CD4-positive, alpha-beta T cell treated with Interleukin-15 for 4 hours (primary cell): ENCODE data around the gene KLRC2.
"Not testable (repeated sequence)": the region's sequence is repeated elsewhere in the genome, so short reads cannot be mapped to it uniquely, and the experiment has no call there.

ENCODE experiments used
- DNase-seq: peaks from one replicate; pipeline ENCODE4 v3.0.0-alpha.2; 2020; ENCODE audit warnings: low spot score

KLRC2 gene

DNA sequence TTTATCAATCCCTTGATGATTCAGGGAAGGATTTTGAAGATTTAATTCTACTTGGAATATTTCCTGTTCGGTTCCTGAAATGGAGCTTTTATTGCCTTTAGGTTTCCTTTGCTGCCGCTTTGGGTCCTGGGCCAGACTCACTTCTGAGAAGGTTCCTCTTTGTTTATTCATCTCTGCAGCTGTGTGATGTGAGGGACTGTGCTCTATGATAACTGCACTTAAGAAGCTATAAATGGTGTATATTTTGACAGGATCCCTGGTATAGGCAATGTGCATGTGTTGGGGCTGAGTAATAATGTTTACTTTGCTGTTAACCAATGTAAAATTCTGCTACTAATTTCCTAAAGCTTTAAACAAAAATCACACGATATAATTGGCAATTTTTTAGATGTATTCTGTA, at the start of gene KLRC2:
Gene KLRC2, minus strand, starts transcription at position 195 of the 400 bp plus-strand sequence. Its CDS starts 24 bp downstream, at position 171.
- DNase-seq: peak; percentile 25

DNA sequence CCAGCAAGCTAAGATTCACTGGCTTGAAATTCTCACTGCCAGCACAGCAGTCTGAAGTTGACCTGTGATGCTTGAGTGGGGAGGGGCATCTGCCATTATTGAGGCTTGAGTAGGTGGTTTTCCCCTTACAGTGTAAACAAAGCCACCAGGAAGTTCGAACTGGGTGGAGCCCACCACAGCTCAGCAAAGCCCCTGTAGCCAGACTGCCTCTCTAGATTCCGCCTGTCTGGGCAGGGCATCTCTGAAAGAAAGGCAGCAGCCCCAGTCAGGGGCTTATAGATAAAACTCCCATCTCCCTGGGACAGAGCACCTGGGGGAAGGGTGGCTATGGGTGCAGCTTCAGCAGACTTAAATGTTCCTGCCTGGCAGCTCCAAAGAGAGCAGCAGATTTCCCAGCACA, 46.1 kb upstream of the KLRC2 start:
- peak; percentile 41 for DNase-seq

DNA sequence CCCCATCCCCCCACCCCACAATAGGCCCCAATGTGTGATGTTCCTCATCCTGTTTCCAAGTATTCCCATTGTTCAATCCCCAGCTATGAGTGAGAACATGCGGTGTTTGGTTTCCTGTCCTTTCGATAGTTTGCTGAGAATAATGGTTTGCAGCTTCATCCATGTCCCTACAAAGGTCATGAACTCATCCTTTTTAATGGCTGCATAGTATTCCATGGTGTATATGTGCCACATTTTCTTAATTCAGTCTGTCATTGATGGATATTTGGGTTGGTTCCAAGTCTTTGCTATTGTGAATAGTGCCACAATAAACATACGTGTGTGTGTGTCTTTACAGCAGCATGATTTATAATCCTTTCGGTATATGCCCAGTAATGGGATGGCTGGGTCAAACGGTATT, 37.0 kb upstream of the KLRC2 start:
- DNase-seq: not testable (repeated sequence)

DNA sequence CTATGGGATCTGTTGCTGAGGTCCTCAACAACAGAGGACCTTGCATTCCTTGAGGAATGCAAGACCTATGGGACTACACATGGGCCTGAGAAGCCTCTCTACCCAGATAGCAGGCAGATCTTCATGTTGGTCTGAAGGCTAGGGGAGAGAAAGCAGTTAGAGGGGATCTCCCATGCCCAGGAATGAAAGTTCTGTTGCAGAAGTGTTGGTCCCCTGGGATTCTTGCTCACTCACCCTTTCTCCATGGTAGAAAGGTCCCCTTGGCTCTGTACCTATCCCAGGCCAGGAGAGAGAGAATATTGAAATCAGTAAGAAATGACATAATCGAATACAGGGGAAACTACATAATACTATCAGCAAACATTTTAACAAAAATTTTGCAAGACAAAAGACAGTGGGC, 33.9 kb upstream of the KLRC2 start:
- DNase-seq: no peak

DNA sequence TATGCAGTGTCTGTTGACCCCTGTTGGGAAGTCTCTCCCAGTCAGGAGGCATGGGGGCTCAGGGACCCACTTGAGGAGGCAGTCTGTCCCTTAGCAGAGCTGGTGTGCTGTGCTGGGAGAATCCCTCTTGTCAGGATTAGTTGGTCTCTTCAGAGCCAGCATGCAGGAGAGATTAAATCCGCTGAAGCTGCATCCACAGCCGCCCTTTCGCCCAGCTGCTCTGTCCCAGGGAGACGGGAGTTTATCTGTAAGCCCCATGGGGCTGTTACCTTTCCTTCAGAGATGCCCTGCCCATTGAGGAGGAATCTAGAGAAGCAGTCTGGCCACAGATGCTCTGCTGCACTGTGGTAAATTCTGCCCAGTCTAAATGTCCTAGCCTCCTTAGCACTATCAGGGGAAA, 30.5 kb upstream of the KLRC2 start:
- DNase-seq: no peak

DNA sequence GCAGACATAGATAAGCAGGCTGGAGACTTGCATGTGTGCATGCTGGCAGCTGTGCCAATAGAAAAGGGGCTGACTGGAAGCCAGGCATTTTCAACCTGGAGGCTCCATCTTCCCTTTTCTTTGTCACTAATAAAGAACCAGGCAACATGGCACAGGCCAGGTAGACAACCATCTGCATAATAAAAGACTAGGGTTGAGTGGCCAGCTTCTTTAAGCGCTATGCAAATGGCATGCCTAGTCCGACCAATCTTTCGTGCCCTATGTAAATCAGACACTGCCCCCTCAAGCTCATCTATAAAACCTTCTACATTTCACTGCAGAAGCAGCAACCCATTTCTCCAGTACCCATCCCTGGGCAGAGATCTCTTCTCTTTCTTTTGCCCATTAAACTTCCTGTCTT, 21.9 kb upstream of the KLRC2 start:
- DNase-seq: no peak

DNA sequence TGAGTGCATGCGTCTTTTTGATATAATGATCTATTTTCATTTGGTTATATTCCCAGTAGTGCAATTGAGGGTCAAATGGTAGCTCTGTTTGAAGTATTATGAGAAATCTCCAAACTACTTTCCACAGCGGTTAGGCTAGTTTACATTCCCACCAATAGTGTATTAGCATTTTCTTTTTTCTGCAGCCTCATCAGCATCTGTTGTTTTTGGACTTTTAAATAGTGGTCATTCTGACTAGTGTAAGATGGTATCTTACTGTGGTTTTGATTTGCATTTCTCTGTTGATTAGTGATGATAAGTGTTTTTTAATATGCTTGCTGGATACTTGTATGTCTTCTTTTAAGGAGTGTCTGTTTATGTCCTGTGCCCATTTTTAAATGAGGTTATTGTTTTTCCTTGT, 21.0 kb upstream of the KLRC2 start:
- no peak for DNase-seq

DNA sequence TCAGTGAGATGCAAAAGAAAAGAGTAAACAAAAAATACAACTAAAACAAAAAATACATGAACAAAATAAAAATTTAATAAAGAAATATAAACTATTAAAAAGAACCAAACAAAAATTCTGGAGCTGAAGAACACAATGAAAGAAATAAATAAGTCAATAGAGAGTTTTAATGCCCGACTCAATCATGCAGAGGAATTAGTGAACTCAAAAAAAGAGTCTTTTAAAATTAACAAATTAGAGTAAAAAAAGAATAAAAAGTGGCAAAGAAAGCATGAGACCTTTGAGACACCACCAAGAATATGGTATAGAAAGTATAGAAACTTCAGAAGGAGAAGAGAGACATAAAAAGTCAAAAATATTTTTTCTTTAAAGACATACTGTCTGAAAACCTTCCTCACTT, 20.0 kb upstream of the KLRC2 start:
- DNase-seq: no peak

DNA sequence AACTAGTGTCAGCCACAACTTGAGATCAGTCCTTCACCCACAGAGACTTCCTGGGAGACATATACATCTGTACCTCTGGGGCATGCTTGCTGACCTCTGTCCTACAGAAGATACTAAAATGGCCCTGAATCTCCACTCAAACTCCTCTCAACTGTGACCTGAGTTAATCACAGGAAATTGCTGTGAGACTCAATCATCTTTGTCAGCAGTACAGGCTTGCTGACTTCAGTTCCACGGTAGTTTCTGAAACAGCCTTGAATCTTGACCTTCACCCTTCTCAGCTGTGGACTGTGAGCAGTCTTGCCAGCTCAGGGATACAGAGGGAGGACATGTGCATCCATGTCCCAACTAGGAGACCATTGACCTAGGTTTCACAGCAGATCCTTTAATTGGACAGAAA, 18.7 kb upstream of the KLRC2 start:
- no peak for DNase-seq

DNA sequence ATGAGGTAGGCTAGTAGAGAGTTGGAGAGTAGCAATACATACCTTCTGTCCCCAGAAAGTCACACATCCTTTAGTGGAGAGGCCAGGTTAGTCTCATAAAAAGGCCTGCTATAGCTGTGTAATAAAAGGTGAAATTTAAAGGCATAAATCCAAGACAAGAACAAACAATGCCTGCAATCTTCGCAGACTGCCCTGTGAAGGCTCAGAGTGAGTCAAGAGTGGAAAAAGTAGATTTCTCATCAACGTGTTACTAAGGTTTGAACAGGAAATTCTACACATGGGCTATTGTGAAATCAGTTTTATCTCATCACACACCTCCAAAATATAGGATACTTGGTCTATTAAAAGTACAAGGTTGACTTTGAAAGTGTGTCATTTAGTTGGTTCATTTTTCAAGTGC, 17.3 kb upstream of the KLRC2 start, which contains the start of gene KLRC1:
Gene KLRC1, minus strand, starts transcription at position 222 of the 400 bp plus-strand sequence. CDS start 2,221 bp downstream, outside the sequence.
- DNase-seq: peak; percentile 10

DNA sequence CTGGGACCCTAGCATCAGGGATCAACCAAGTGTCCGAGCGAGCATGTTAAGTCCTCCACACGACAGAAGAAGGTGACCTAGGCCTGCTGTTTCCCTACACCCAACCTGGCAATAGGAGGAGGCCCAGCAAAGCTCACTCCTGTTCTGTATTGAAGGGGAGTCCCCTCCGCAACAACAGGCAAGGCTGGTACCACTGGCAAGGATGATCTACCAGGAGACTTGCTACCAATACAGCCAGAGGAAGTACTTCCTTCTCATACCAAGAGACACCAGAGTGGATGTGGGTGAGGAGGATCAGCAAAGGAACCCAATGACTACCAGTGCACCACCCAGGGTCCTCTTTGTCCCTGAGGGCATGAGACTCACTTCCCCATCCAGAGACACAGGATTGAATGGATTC, 12.4 kb upstream of the KLRC2 start:
- no peak for DNase-seq

DNA sequence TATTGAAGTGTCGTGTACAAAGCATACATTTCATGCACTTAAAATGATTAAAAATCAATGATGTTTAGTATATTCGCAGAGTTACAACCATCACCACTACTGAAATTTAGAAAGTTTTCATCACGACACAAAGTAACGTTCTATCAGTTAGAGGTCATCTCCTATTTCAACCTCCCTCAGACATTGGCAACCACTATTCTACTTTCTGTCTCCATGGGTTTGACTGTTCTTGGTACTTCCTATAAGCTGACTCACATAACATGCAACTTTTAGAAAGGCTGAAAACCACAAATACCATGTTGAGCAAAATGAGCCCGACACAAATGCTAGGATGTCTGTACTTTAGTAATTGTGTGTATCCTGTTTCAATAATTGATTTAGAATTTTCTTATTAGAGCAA, 10.2 kb upstream of the KLRC2 start:
- DNase-seq: not testable (repeated sequence)

DNA sequence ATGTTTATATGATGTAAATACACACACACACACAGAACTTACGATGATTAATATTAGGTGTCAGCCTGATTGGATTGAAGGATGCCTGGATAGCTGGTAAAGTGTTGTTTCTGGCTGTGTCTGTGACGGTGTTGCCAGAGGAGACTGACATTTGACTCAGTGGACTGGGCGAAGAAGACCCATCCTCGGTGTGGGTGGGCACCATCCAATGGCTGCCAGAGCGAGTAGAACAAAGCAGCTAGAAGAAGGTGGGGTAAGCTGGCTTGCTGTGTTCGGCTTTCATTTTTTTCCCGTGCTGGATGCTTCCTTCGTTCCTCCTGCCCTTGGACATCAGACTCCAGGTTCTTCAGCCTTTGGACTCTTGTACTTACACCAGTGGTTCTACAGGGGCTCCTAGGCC, 5.3 kb upstream of the KLRC2 start:
- DNase-seq: not testable (repeated sequence)

DNA sequence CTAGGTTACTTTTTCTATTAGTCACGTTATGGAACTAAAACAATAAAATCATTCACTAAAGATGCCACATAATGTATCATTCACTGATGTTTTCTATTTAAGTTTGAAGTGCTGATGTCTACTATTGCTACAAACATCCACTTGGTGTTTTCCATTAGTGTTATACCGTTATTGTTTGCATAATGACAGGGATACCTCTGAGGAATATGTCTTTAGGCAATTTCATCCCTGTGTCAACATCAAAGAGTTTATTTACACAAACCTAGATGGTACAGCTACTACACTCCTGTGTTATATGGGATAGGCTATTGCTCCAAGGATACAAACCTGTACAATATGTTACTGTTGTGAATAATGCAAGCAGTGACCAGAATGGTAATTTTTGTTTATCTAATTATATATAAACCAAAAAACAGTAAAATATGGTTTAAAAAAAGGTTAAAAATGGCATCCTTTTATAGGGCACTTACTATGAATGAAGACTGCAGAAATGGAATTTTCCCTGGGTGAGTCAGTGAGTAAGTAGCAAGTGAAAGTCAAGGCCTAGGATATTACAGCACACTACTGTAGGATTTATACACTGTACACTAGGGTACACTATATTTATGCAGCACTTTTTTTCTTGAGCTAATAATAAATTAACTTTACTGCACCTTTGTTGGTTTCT, 3.9 kb upstream of the KLRC2 start:
- DNase-seq: not testable (repeated sequence)

DNA sequence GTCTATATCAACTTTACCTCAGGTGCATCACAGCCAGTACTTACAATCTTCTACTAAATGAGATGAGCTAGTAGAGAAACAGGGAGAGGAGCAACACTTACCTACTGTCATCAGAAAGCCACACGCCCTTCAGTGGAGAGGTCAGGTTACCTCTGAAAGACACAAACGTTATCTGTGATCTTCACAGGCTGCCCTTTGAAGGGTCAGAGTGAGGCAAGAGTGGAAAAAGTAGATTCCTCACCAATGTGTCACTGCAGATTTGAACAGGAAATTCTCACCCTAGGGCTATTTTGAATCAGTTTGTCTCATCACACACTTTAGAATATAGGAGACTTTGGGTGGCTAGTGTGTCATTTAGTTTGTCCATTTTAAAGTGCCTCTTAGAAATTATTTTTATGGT, 1.8 kb upstream of the KLRC2 start:
- DNase-seq: not testable (repeated sequence)

DNA sequence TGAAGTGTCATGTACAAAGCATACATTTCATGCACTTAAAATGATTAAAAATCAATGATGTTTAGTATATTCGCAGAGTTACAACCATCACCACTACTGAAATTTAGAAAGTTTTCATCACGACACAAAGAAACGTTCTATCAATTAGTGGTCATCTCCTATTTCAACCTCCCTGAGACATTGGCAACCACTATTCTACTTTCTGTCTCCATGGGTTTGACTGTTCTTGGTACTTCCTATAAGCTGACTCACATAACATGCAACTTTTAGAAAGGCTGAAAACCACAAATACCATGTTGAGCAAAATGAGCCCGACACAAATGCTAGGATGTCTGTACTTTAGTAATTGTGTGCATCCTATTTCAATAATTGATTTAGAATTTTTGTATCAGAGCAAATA, 5.2 kb downstream of the KLRC2 start:
- DNase-seq: not testable (repeated sequence)

DNA sequence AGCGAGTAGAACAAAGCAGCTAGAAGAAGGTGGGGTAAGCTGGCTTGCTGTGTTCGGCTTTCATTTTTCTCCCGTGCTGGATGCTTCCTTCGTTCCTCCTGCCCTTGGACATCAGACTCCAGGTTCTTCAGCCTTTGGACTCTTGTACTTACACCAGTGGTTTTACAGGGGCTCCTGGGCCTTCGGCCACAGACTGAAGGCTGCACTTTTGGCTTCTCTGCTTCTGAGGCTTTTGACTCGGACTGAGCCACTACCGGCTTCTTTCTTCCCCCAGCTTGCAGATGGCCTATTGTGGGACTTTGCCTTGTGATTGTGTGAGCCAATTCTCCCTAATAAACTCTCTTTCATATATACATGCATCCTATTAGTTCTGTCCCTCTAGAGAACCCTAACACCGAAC, 9.9 kb downstream of the KLRC2 start:
- not testable (repeated sequence) for DNase-seq

DNA sequence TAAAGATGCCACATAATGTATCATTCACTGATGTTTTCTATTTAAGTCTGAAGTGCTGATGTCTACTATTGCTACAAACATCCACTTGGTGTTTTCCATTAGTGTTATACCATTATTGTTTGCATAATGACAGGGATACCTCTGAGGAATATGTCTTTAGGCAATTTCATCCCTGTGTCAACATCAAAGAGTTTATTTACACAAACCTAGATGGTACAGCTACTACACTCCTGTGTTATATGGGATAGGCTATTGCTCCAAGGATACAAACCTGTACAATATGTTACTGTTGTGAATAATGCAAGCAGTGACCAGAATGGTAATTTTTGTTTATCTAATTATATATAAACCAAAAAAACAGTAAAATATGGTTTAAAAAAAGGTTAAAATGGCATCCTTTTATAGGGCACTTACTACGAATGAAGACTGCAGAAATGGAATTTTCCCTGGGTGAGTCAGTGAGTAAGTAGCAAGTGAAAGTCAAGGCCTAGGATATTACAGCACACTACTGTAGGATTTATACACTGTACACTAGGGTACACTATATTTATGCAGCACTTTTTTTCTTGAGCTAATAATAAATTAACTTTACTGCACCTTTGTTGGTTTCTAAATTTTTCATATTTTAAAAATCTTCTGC, 11.4 kb downstream of the KLRC2 start:
- not testable (repeated sequence) for DNase-seq

DNA sequence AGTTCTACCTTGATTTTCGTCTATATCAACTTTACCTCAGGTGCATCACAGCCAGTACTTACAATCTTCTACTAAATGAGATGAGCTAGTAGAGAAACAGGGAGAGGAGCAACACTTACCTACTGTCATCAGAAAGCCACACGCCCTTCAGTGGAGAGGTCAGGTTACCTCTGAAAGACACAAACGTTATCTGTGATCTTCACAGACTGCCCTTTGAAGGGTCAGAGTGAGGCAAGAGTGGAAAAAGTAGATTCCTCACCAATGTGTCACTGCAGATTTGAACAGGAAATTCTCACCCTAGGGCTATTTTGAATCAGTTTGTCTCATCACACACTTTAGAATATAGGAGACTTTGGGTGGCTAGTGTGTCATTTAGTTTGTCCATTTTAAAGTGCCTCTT, 13.7 kb downstream of the KLRC2 start:
- DNase-seq: not testable (repeated sequence)

DNA sequence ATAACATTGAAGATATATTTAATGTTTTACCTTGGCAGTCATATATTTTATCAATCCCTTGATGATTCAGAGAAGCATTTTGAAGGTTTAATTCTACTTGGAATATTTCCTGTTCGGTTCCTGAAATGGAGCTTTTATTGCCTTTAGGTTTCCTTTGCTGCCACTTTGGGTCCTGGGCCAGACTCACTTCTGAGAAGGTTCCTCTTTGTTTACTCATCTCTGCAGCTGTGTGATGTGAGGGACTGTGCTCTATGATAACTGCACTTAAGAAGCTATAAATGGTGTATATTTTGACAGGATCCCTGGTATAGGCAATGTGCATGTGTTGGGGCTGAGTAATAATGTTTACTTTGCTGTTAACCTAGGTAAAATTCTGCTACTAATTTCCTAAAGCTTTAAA, 15.5 kb downstream of the KLRC2 start, which contains the start of gene KLRC3:
Gene KLRC3, minus strand, starts transcription at position 262 of the 400 bp plus-strand sequence. Its CDS starts 45 bp downstream, at position 217.
- DNase-seq: not testable (repeated sequence)

DNA sequence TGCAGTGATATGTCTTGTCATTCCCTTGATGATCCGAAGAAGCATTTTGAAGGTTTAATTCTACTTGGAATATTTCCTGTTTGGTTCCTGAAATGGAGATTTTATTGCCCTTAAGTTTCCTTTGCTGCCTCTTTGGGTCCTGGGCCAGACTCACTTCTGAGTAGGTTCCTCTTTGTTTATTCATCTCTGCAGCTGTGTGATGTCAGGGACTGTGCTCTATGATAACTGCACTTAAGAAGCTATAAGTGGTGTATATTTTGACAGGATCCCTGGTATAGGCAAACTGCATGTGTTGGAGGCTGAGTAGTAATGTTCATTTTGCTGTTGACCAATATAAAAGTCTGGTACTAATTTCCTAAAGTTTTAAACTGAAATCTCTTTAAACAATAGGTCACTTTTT, 26.4 kb downstream of the KLRC2 start, which contains the start of gene KLRC4:
Gene KLRC4, minus strand, starts transcription at position 366 of the 400 bp plus-strand sequence. Its CDS starts 182 bp downstream, at position 184.
- DNase-seq: peak; percentile 49

DNA sequence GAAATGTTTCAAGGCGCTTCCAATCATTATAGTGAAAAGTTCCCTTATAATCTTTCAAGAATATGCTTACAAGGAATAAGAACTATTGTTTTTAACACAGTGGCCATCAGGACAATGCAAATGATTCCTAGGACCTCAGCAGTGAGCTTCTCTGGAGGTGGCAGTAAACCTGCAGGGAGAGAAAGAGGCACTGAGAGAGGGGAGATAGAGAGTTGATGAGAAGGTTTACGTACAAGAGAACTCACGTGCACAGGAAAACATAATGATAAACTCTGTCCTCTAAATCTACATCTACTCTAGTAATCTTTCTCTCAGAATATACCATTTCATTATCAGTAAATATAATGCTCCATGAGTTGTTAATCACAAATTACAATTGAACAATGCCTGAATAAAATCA, 27.0 kb downstream of the KLRC2 start:
- DNase-seq: no peak

DNA sequence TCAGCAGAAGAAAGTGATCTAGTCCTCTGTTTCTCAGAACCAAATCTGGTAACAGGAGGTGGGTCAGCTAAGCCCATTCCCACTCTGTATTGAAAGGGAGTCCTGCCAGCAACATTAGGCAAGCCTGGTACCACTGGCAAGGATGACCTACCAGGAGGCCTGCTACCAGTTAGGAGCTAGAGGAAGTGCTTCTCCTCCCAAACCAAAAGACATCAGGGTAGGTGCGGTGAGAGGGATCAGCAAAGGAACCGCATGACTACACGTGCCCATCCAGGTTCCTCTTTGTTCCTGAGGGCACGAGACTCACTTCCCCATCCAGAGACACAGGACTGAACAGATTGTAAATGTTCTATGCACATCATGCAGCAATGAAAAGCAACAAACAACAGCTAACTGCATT, 29.1 kb downstream of the KLRC2 start:
- DNase-seq: no peak
